SK-N-SH treated with all-trans-retinoic acid at 6 μM for 48 hours (cell line): ENCODE results near the gene UST.

ENCODE experiments used
- ARNTL ChIP-seq: fragments of 450-650 bp; formaldehyde crosslinking; IDR thresholded peaks from 2 replicates; pipeline ENCODE4 v1.5.0; 2020; ENCODE audit warnings: low read depth, mild to moderate bottlenecking, moderate library complexity, borderline replicate concordance
- BACH2 ChIP-seq: fragments of 250-450 bp; sonication (Bioruptor Pico); IDR thresholded peaks from 2 replicates; pipeline ENCODE4 v1.9.0; 2021; ENCODE audit warnings: mild to moderate bottlenecking, borderline replicate concordance
- TSHZ2 ChIP-seq: fragments of 250-450 bp; sonication (Bioruptor Pico); IDR thresholded peaks from 2 replicates; pipeline ENCODE4 v1.5.0; 2020; ENCODE audit warnings: mild to moderate bottlenecking, moderate library complexity
- ZC3H10 ChIP-seq: fragments of 250-450 bp; sonication (Bioruptor Pico); IDR thresholded peaks from 2 replicates; pipeline ENCODE4 v1.5.1; 2021; ENCODE audit warnings: mild to moderate bottlenecking, moderate library complexity
- ZFP3 ChIP-seq: fragments of 250-450 bp; sonication (Bioruptor Pico); IDR thresholded peaks from 2 replicates; pipeline ENCODE4 v1.5.0; 2020; ENCODE audit warnings: mild to moderate bottlenecking, moderate library complexity
- ZFP30 ChIP-seq: fragments of 450-650 bp; formaldehyde crosslinking; IDR thresholded peaks from 2 replicates; pipeline ENCODE4 v1.5.0; 2022; ENCODE audit warnings: mild to moderate bottlenecking, moderate library complexity
- ZNF8 ChIP-seq: fragments of 450-650 bp; formaldehyde crosslinking; IDR thresholded peaks from 2 replicates; pipeline ENCODE4 v1.5.0; 2020; ENCODE audit warnings: mild to moderate bottlenecking, moderate library complexity

GRCh38 chr6:148761527-148762011 is 14.7 kb downstream of the UST start:
- no peak for TF ChIP-seq ZNF8 (CRISPR knock-in tag)
- no peak for TF ChIP-seq ZFP30 (CRISPR knock-in tag)
- no peak for TF ChIP-seq ZC3H10
- no peak for TF ChIP-seq ARNTL (CRISPR knock-in tag)
- no peak for TF ChIP-seq TSHZ2 (CRISPR knock-in tag)
- no peak for TF ChIP-seq BACH2 (CRISPR knock-in tag)
- no peak for TF ChIP-seq ZFP3 (CRISPR knock-in tag)
